ENCODE measurements around the gene MAGEA6.

DNA sequence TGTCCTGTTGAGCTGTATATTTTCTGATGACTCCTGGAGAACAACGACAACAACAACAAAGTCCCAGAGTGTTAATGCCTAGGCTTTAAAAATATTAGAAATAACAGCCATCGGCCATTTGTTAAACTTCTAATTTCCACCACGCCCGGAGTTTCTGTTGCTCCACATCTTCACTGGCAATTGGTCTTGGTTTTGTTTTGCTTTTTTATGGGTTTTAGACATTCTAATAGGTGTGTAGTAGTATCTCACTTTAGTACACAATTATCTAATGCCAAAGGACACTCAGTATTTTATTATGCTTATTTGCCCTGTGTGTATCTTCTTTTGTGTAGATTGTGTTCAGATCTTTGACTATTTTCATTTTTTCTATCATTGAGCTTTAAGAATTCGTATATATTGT lies 30.9 kb downstream of the MAGEA6 start:
- TF ChIP-seq FOXM1 (IDR thresholded peaks at IDR 0.05; ENCODE audit: borderline replicate concordance, low read depth) = no peak
- no peak for TF ChIP-seq YY1 (IDR thresholded peaks at IDR 0.05; ENCODE audit: low read depth)
- no peak for TF ChIP-seq EP300 (IDR thresholded peaks at IDR 0.05; ENCODE audit: borderline replicate concordance)
- TF ChIP-seq, protein P1, sequence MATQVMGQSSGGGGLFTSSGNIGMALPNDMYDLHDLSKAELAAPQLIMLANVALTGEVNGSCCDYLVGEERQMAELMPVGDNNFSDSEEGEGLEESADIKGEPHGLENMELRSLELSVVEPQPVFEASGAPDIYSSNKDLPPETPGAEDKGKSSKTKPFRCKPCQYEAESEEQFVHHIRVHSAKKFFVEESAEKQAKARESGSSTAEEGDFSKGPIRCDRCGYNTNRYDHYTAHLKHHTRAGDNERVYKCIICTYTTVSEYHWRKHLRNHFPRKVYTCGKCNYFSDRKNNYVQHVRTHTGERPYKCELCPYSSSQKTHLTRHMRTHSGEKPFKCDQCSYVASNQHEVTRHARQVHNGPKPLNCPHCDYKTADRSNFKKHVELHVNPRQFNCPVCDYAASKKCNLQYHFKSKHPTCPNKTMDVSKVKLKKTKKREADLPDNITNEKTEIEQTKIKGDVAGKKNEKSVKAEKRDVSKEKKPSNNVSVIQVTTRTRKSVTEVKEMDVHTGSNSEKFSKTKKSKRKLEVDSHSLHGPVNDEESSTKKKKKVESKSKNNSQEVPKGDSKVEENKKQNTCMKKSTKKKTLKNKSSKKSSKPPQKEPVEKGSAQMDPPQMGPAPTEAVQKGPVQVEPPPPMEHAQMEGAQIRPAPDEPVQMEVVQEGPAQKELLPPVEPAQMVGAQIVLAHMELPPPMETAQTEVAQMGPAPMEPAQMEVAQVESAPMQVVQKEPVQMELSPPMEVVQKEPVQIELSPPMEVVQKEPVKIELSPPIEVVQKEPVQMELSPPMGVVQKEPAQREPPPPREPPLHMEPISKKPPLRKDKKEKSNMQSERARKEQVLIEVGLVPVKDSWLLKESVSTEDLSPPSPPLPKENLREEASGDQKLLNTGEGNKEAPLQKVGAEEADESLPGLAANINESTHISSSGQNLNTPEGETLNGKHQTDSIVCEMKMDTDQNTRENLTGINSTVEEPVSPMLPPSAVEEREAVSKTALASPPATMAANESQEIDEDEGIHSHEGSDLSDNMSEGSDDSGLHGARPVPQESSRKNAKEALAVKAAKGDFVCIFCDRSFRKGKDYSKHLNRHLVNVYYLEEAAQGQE (IDR thresholded peaks at IDR 0.05; ENCODE audit: low read depth) = no peak
- TF ChIP-seq CREB1 (IDR thresholded peaks at IDR 0.05; ENCODE audit: low read depth) = no peak
- no peak for TF ChIP-seq RAD21 (IDR thresholded peaks at IDR 0.05; ENCODE audit: low read depth)
- no peak for TF ChIP-seq CEBPB (IDR thresholded peaks at IDR 0.05)
- TF ChIP-seq TEAD4 (IDR thresholded peaks at IDR 0.05) = no peak
- TF ChIP-seq, protein P2, sequence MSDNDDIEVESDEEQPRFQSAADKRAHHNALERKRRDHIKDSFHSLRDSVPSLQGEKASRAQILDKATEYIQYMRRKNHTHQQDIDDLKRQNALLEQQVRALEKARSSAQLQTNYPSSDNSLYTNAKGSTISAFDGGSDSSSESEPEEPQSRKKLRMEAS (IDR thresholded peaks at IDR 0.05) = no peak
- TF ChIP-seq, protein P3, sequence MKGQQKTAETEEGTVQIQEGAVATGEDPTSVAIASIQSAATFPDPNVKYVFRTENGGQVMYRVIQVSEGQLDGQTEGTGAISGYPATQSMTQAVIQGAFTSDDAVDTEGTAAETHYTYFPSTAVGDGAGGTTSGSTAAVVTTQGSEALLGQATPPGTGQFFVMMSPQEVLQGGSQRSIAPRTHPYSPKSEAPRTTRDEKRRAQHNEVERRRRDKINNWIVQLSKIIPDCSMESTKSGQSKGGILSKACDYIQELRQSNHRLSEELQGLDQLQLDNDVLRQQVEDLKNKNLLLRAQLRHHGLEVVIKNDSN (IDR thresholded peaks at IDR 0.05) = no peak
- no peak for TF ChIP-seq ZBTB7A (IDR thresholded peaks at IDR 0.05; ENCODE audit: low read depth)
- no peak for TF ChIP-seq TAF1 (IDR thresholded peaks at IDR 0.05; ENCODE audit: low read depth)
- no peak for TF ChIP-seq TCF12 (IDR thresholded peaks at IDR 0.05; ENCODE audit: low read depth)
- no peak for TF ChIP-seq EGR1 (IDR thresholded peaks at IDR 0.05)
